Measurements from ENCODE around the gene TLNRD1.

TLNRD1 gene

GRCh38 chr15:80982839-80983238, 17.9 kb upstream of the TLNRD1 start:
- H3K27ac Mint-ChIP-seq = no peak overlapping the region
- peaks cover 31% of the 10 kb centered on the region for H3K4me1 Mint-ChIP-seq
- H3K36me3 Mint-ChIP-seq (ENCODE audit: low read depth) = peaks cover 38% of the 10 kb centered on the region
- H3K27me3 Mint-ChIP-seq (ENCODE audit: low read depth) = no peaks in the 10 kb centered on the region
- no peak overlapping the region for H3K4me3 Mint-ChIP-seq
- TF ChIP-seq CTCF (IDR thresholded peaks at IDR 0.05; ENCODE audit: unreplicated experiment in 3 of 3) = no peak
- no peaks in the 10 kb centered on the region for H3K9me3 Mint-ChIP-seq

- Mint-ChIP-seq H3K36me3 (ENCODE audit: low read depth) (peaks cover 20% of the 10 kb centered on the region), H3K9me3 (no peaks in the 10 kb centered on the region), H3K4me1 (peaks cover 38% of the 10 kb centered on the region), H3K27ac (no peak overlapping the region), H3K4me3 (no peak overlapping the region), H3K27me3 (ENCODE audit: low read depth) (no peaks in the 10 kb centered on the region)
- no peak for TF ChIP-seq CTCF (IDR thresholded peaks at IDR 0.05; ENCODE audit: unreplicated experiment in 3 of 3)
Observed at GRCh38 chr15:80984856-80985255, 15.9 kb upstream of the TLNRD1 start.

GRCh38 chr15:80985981-80986380, 14.7 kb upstream of the TLNRD1 start:
- H3K27ac Mint-ChIP-seq = no peak overlapping the region
- peaks cover 12% of the 10 kb centered on the region for H3K36me3 Mint-ChIP-seq (ENCODE audit: low read depth)
- no peaks in the 10 kb centered on the region for H3K27me3 Mint-ChIP-seq (ENCODE audit: low read depth)
- H3K4me3 Mint-ChIP-seq = peak overlapping the region; percentile 34 to 46 (median 38)
- TF ChIP-seq CTCF (IDR thresholded peaks at IDR 0.05; ENCODE audit: unreplicated experiment in 3 of 3) = no peak
- H3K9me3 Mint-ChIP-seq = no peaks in the 10 kb centered on the region
- H3K4me1 Mint-ChIP-seq = peaks cover 38% of the 10 kb centered on the region

- no peak for TF ChIP-seq CTCF (IDR thresholded peaks at IDR 0.05; ENCODE audit: unreplicated experiment in 3 of 3)
- peaks cover 12% of the 10 kb centered on the region for H3K36me3 Mint-ChIP-seq (ENCODE audit: low read depth)
Observed at GRCh38 chr15:80986487-80986886, 14.2 kb upstream of the TLNRD1 start.

GRCh38 chr15:80988148-80988796, 12.5 kb upstream of the TLNRD1 start:
- Mint-ChIP-seq H3K27ac (peak overlapping the region; percentile 87 to 95 (median 95)), H3K27me3 (ENCODE audit: low read depth) (no peaks in the 10 kb centered on the region), H3K4me3 (peak overlapping the region; percentile 95 to 98 (median 97)), H3K9me3 (no peaks in the 10 kb centered on the region), H3K4me1 (peaks cover 46% of the 10 kb centered on the region), H3K36me3 (ENCODE audit: low read depth) (peaks cover 2% of the 10 kb centered on the region)
- no peak for TF ChIP-seq CTCF (IDR thresholded peaks at IDR 0.05; ENCODE audit: unreplicated experiment in 3 of 3)

More at GRCh38 chr15:80986487-80986886, 14.2 kb upstream of the TLNRD1 start:
- Mint-ChIP-seq H3K4me1 (peaks cover 41% of the 10 kb centered on the region), H3K27ac (peak overlapping the region in 1 of 3 experiments; percentile 4), H3K4me3 (peak overlapping the region; percentile 53 to 80 (median 75)), H3K9me3 (no peaks in the 10 kb centered on the region), H3K27me3 (ENCODE audit: low read depth) (no peaks in the 10 kb centered on the region)

GRCh38 chr15:80989081-80989517, 11.6 kb upstream of the TLNRD1 start:
- Mint-ChIP-seq H3K27me3 (ENCODE audit: low read depth) (no peaks in the 10 kb centered on the region), H3K4me3 (peak overlapping the region; percentile 95 to 98 (median 97)), H3K9me3 (no peaks in the 10 kb centered on the region), H3K27ac (peak overlapping the region; percentile 87 to 95 (median 95)), H3K36me3 (ENCODE audit: low read depth) (no peaks in the 10 kb centered on the region), H3K4me1 (peaks cover 43% of the 10 kb centered on the region)
- no peak for TF ChIP-seq CTCF (IDR thresholded peaks at IDR 0.05; ENCODE audit: unreplicated experiment in 3 of 3)

Data from nephron (organoid).